A673 (cell line): ENCODE results near the gene GABRD.

ENCODE experiments used
- CTCF ChIP-seq: fragments of 300-800, 200-600 bp; sonication (generic); conservative IDR thresholded peaks from 2 replicates; pipeline ENCODE4 v1.5.1; 2017; ENCODE audit warnings: low read depth, mild to moderate bottlenecking, antibody characterized with exemption, low read length, moderate library complexity, mixed read lengths
- EZH2 ChIP-seq: fragments of 200-600 bp; sonication (generic); IDR thresholded peaks from 2 replicates; pipeline ENCODE4 v1.6.1; 2017; ENCODE audit warnings: borderline replicate concordance, low read depth, mild to moderate bottlenecking, mixed read lengths, antibody characterized with exemption, low read length; ENCODE audit not compliant: poor library complexity, severe bottlenecking

GRCh38 chr1:1989789-1990188, 29.4 kb upstream of the GABRD start:
- TF ChIP-seq CTCF: no peak
- TF ChIP-seq EZH2: no peak
